GM21717 (cell line): Measurements from ENCODE around the gene TRAPPC1.

Experiments used
- ATAC-seq: cut with Tn5 transposase; IDR thresholded peaks from one replicate; pipeline ENCODE4 v1.9.1; 2021; ENCODE audit warnings: mild to moderate bottlenecking, moderate library complexity; ENCODE audit not compliant: unreplicated experiment

Gene TRAPPC1

GRCh38 chr17:7881276-7882054 lies 50.3 kb downstream of the TRAPPC1 start:
- ATAC-seq: no peak
